ENCODE data around the gene MIPEP. TPM values are rescaled to one million over a fixed set of nuclear protein-coding genes. Genes with fewer than 3 reads are reported as not detected.
"Not testable (repeated sequence)": the region's sequence is repeated elsewhere in the genome, so short reads cannot be mapped to it uniquely, and the experiment has no call there.

The MIPEP gene
- total RNA-seq, 1 donor from 2014 or later: 11.2 TPM

DNA sequence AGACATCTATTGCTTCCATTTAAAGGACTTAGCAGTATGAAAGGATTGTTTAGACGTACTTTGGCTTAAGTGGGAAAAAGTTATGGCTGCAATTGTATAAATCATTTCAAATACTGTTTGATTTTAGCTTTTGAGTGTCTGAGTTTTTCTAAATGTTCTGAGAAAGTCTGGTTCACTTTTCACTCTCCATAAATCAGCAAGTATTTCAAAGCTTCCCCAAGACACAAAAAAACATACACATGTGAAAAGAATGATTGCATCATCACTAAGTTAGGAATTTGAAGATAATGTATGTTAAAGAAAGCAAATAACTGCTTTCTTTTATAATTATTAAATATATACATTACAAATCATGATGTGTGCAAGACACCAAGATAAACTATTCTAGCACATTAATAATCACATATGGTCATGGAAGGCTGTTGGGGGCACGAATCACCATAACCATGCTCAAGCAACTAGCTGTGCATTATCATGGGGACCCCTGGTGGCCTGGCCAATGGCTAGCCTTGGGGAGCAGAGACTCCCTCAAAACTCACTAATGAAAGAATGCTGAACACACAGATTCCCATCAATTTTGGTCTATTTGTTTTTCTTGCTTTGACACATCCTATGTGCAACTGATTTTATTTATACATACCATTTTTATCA, 111.1 kb downstream of the MIPEP start:
- intact Hi-C loops (cut with micrococcal nuclease): no loop called here

DNA sequence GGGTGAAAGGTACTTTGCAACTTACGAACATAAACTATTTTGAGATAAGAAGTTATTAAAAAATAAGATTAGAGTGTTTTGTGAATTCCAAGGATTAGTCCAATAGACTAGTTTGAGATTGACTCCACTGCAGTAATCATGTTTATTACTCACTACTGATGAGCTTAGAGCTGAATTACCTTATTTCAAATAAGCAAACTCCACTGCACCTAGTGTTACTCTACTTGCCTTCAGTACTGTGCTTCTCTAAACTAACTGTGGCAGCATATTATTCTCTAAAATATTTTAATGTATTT, 111.7 kb downstream of the MIPEP start:
- intact Hi-C loops (cut with micrococcal nuclease): no loop called here

DNA sequence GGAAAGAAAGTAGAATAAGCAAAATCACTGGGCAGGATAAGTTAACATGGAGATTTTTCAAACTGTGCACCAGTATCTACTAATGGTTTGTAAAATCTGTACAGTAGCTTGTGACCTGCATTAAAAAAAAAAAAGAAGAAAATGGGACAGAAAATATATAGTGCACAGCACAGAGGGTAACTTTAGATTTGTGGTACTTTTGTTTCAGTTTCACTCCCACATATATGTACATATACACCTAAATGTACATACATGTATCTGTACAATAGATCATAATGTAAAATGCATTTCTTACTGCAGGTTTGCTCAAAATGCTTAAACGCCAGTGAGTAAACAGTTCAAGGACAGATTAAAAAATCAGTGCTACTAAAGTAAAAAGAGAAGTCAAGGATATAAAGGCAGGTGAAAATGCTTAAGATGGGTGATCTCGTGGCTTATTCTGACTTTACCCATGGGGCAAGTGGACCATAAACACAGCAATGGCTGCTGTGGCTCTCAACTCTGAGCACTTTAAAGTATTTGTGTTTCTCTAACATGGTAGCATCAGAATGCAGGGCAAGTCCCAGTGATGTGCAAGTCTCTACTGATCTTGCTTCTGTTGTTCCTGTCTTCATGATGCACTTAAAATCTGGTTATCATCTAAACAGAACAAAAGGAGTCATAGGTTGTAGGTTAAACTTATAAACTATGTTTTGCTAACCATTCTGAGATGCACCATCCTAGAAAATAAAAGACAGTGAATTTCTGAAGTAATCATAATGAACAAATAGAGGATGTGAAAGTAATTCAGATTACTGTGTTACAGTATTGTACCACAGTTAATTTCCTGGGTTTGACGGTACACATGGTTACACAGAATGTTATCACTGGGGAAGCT, 112.3 kb downstream of the MIPEP start:
- intact Hi-C loops (cut with micrococcal nuclease): no loop called here

- intact Hi-C loops (cut with micrococcal nuclease): no loop called here
These were observed 116.5 kb downstream of the MIPEP start for GRCh38 chr13:23772717-23773116.

GRCh38 chr13:23771956-23772355, 117.2 kb downstream of the MIPEP start:
- intact Hi-C loops (cut with micrococcal nuclease): no loop called here

- intact Hi-C loops (cut with micrococcal nuclease): no loop called here
These were observed 117.6 kb downstream of the MIPEP start for GRCh38 chr13:23771552-23771951.

GRCh38 chr13:23770973-23771372, 118.2 kb downstream of the MIPEP start:
- intact Hi-C loops (cut with micrococcal nuclease): no loop called here

DNA sequence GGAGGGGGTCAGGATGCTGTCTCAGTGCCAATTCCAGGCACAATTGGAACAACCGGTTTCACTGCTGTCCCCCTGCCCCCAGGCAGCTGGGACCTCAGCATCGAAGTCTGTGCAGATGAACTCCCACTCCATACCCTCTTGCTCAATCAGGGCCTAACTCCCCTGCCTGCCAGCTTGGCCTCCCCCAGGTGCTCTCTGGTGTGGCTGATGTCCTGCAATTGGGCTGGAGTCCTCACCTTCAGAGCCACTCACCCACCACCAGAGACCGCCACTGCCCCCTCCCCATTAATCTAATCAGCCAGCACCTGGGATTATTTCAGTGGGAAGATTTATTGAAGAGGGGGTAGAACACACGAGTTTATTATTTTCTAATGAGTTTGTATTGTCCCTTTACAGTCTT, 118.8 kb downstream of the MIPEP start:
- intact Hi-C loops (cut with micrococcal nuclease): no loop called here

DNA sequence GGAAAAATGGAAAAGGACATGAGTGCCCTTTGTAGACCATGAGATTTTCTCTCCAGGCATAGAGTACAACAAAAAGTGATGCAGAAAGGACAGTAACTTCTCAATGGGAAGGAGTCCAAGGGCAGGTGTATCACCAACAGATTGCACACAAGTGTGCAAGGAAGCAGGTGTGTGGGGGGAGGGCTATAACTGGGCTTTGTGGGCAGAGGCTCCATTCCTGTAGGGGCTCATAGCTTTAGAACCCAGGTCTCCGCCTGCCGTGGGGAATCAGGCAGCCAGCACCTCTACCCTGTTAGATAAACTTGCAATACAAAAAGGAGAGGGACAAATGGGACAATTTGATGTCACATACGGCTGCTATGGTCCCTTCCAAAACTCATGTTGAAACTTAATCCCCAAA, 119.8 kb downstream of the MIPEP start:
- intact Hi-C loops (cut with micrococcal nuclease): no loop called here

GRCh38 chr13:23767838-23768237, 121.4 kb downstream of the MIPEP start:
- intact Hi-C loops (cut with micrococcal nuclease): no loop called here

DNA sequence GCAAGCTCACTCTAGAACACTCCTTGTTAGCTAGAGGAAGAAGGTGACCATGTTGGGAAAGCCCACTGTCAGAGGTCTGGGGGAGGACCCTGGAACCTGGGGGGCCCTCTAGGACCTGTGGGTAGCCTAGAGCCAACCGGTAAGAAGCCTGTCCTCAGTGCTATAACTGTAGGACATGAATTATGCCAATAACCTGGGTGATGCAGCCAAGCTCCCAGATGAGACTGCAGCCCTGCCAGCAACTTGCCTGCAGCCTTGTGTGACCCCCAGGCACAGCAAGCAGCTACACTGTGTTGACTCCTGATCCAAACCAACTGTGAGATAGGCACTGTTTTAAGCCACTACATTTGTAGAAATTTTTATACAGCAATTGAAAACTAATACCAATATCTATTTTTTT, 122.3 kb downstream of the MIPEP start:
- intact Hi-C loops (cut with micrococcal nuclease): no loop called here

GRCh38 chr13:23766283-23766682, 122.9 kb downstream of the MIPEP start:
- intact Hi-C loops (cut with micrococcal nuclease): no loop called here

- intact Hi-C loops (cut with micrococcal nuclease): no loop called here
These were observed 123.7 kb downstream of the MIPEP start for GRCh38 chr13:23765531-23765930.

- intact Hi-C loops (cut with micrococcal nuclease): no loop called here
These were observed 125.9 kb downstream of the MIPEP start for GRCh38 chr13:23763318-23763717.

DNA sequence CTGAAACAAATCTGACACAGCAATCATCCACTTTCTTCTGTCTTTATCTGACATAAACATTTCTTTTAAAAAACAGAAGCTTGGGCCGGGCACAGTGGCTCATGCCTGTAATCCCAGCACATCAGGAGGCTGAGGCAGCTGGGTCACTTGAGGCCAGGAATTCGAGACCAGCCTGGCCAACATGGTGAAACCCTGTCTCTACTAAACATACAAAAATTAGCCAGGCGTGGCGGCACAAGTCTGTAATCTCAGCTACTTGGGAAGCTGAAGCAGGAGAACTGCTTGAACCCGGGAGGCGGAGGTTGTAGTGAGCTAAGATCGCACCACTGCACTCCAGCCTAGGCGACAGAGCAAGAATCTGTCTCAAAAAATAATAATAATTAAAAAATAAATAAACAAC, 127.4 kb downstream of the MIPEP start:
- intact Hi-C loops (cut with micrococcal nuclease): not testable (repeated sequence)

DNA sequence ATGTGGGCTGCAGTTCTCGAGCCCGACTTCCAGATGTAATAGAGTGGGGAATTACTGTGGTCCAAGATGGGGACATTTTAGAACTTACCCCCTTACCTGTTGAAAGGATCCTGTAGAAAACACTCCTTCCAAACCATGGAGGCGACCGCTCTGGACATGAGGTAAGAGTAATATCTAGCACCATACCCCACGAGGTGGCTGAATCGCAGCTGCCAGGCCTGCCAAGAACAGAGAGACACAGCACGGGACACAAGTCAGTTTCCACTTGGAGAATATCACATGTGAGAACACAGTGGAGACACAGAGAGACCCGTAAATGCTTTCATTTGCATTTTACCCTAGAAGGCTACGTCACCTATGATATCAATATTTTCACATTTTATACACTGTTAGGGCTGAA, 129.2 kb downstream of the MIPEP start:
- intact Hi-C loops (cut with micrococcal nuclease): no loop called here

DNA sequence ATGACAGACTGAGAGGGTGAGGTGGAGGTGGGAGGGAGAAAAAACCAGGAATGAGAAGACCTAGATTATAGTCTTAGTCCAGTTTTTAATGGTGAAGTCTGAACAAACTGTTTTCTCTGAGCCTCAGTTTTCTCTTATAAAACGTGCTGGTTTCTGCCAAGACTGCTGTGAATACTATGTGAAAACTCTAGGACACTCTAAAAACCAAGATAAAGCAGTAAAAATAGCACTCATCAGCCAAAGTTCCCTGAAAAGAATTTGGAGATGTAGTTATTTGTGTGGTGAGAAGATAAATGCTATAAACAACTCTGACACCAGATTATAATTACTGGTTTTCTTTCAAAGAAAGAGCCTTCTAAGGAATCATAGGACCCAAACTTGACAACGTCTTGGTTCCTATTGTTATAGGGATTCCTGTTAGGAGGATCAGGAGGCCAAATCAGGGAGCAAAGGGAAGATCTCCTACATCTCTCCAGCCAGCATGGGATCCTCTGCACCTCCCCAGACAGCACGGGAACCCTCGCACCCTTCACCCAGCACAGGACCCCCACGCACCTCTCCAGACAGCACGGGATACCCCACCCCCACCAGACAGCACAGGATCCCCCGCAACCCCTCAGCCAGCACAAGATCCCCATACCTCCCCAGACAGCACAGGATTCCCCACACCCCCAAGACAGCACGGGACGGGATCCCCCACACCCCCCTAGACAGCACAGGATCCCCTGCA, 130.2 kb downstream of the MIPEP start:
- intact Hi-C loops (cut with micrococcal nuclease): no loop called here

- intact Hi-C loops (cut with micrococcal nuclease): no loop called here
These were observed 134.2 kb downstream of the MIPEP start for GRCh38 chr13:23754997-23755396.

DNA sequence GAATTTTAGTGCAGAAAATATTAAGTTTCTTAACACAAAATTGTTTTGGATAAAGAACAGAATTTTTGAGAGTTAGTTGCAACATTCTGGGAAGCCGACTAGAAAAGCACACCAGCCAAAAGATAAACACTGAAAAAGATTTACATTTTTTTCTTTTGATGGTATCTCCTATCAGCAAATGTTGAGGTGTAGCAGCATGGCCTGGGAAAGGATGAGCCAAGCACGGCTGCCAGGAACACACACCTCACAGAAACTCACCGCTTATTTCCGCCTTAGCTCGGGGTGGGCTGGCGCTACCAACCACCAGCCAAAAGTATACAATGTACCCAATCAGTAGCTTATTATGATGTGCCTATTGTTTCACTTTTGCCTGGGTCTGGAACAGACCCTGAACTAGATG, 134.7 kb downstream of the MIPEP start:
- intact Hi-C loops (cut with micrococcal nuclease): no loop called here

DNA sequence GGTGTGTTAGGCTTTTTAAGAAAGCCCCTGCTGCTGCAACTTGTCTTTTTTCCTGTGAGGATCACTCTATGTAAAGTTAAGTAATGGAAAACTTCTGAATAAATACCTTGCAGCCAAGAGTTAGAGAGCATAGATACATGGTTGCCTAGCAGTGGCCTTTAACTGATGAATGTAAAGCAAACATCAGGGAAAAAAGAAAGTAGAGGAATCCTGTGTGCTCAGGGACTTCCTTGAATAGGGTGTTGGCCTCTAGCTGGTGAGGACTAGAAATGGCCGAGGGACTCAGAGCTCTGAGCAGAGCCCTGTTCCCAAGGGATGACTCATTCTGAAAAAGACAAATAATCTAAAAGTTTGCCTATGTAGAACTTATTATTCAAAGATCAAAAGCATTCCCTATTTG, 135.7 kb downstream of the MIPEP start:
- intact Hi-C loops (cut with micrococcal nuclease): no loop called here

DNA sequence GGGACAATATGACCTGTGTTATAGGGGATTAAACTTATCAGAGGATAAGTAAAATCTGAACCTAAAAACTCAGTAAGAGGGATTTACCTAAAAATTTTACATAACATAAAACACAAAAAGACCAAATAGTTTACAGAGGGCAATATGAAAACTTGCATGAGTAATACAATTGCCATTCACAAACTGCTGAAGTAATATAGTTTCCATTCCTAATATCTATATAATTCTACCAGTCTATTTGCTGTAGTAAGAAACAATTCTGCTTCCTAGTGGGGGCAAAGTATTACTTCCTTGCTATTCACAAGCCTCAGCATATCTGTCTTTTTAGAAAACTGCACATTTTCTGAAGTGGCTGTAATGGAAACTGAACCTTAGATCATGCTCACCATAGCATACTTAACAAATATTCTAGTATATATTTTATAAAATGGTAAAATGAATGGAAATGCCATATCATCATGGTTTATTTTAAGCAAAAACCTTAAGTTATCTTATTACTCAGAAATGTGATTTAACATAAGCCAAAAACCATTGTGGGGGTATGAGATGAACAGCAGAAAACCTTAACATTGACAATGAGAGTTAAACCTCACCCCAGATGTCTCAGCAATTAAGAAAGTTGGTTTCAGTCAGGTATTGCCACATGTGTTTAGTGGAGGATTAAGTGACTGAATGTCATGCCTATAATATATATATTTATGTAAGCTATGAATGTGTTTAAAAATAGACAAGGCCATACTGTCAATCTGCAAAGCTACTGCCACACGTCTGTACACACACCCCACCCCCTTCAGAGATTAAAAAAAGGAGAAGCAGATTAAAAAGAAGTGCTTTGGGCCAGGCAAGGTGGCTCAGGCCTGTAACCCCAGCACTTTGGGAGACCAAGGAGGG, 136.8 kb downstream of the MIPEP start:
- intact Hi-C loops (cut with micrococcal nuclease): no loop called here
